Liver (tissue), 9 donors: ENCODE results near the gene CAMK1G. TPM values are rescaled to one million over a fixed set of nuclear protein-coding genes. Genes with fewer than 3 reads are reported as not detected.

Source experiments
- DNase-seq: peaks from one replicate; pipeline ENCODE4 v3.0.0-alpha.2; 2017; ENCODE audit warnings: low spot score
- H3K27ac ChIP-seq, 2 donors: one replicate each; pipeline ENCODE4 v1.7.0; 2013; ENCODE audit warnings: inconsistent platforms in 2 of 2, low read length in 2 of 2, control low read depth in 1 of 2, low read depth in 1 of 2, mild to moderate bottlenecking in 1 of 2
- H3K27me3 ChIP-seq, 4 donors: one replicate each; pipeline versions ENCODE4 v1.6.1 to v1.7.0; 2013; ENCODE audit warnings: low read length in 3 of 4, inconsistent platforms in 1 of 4, mild to moderate bottlenecking in 1 of 4, moderate library complexity in 1 of 4; ENCODE audit not compliant: control insufficient read depth in 4 of 4, insufficient read depth in 4 of 4
- H3K36me3 ChIP-seq, 4 donors: one replicate each; pipeline versions ENCODE4 v1.6.1 to v1.7.0; 2013; ENCODE audit warnings: low read length in 3 of 4, mild to moderate bottlenecking in 3 of 4, low read depth in 1 of 4, moderate library complexity in 1 of 4; ENCODE audit not compliant: control insufficient read depth in 4 of 4, insufficient read depth in 3 of 4
- H3K4me1 ChIP-seq, 4 donors: one replicate each; pipeline versions ENCODE4 v1.6.1 to v1.7.0; 2013; ENCODE audit warnings: low read length in 3 of 4, mild to moderate bottlenecking in 3 of 4, moderate library complexity in 1 of 4; ENCODE audit not compliant: control insufficient read depth in 4 of 4, insufficient read depth in 4 of 4
- H3K4me3 ChIP-seq, 3 donors: one replicate each; pipeline versions ENCODE4 v1.6.1 to v1.7.0; 2013; ENCODE audit warnings: low read length in 3 of 3, control low read depth in 1 of 3, low read depth in 1 of 3, mild to moderate bottlenecking in 1 of 3
- H3K9ac ChIP-seq, 2 donors: one replicate each; pipeline ENCODE4 v1.7.0; 2013; ENCODE audit warnings: low read length in 2 of 2, mild to moderate bottlenecking in 2 of 2, moderate library complexity in 2 of 2, control low read depth in 1 of 2, low read depth in 1 of 2
- H3K9me3 ChIP-seq, 4 donors: one replicate each; pipeline versions ENCODE4 v1.6.1 to v1.7.0; 2013; ENCODE audit warnings: low read length in 3 of 4; ENCODE audit not compliant: control insufficient read depth in 4 of 4
- ATF3 ChIP-seq: IDR thresholded peaks from 2 replicates; pipeline ENCODE4 v1.6.1; 2016; ENCODE audit warnings: antibody characterized with exemption
- EGR1 ChIP-seq, 2 donors: IDR thresholded peaks; 2 replicates each; pipeline ENCODE4 v1.6.1; 2016 to 2018; ENCODE audit warnings: antibody characterized with exemption in 2 of 2, low read depth in 2 of 2
- FOXA1 ChIP-seq: IDR thresholded peaks from 2 replicates; pipeline ENCODE4 v1.6.1; 2016; ENCODE audit warnings: antibody characterized with exemption
- FOXA2 ChIP-seq: IDR thresholded peaks from 2 replicates; pipeline ENCODE4 v1.6.1; 2016; ENCODE audit warnings: antibody characterized with exemption
- GABPA ChIP-seq, 2 donors: IDR thresholded peaks in 1 of 2; conservative IDR thresholded peaks in 1 of 2; 2 replicates each; pipeline ENCODE4 v1.6.1; 2016; ENCODE audit warnings: antibody characterized with exemption in 2 of 2, mild to moderate bottlenecking in 1 of 2, moderate library complexity in 1 of 2
- HNF4A ChIP-seq, 2 donors: conservative IDR thresholded peaks; 2 replicates each; pipeline ENCODE4 v1.6.1; 2016; ENCODE audit warnings: antibody characterized with exemption in 2 of 2, mild to moderate bottlenecking in 2 of 2
- HNF4G ChIP-seq: IDR thresholded peaks from 2 replicates; pipeline ENCODE4 v1.6.1; 2016; ENCODE audit warnings: antibody characterized with exemption
- JUND ChIP-seq, 2 donors: IDR thresholded peaks; 2 replicates each; pipeline ENCODE4 v1.6.1; 2016; ENCODE audit warnings: antibody characterized with exemption in 2 of 2
- MAX ChIP-seq: IDR thresholded peaks from 2 replicates; pipeline ENCODE4 v1.6.1; 2016; ENCODE audit warnings: antibody characterized with exemption
- NR2F2 ChIP-seq: IDR thresholded peaks from 2 replicates; pipeline ENCODE4 v1.6.1; 2016; ENCODE audit warnings: antibody characterized with exemption
- RAD21 ChIP-seq, 2 donors: IDR thresholded peaks; 2 replicates each; pipeline ENCODE4 v1.6.1; 2016; ENCODE audit warnings: antibody characterized with exemption in 2 of 2, mild to moderate bottlenecking in 2 of 2
- RXRA ChIP-seq, 2 donors: IDR thresholded peaks; 2 replicates each; pipeline ENCODE4 v1.6.1; 2017 to 2018; ENCODE audit warnings: antibody characterized with exemption in 2 of 2, mild to moderate bottlenecking in 1 of 2
- SP1 ChIP-seq: IDR thresholded peaks from 2 replicates; pipeline ENCODE4 v1.6.1; 2018; ENCODE audit warnings: antibody characterized with exemption, mild to moderate bottlenecking
- TAF1 ChIP-seq: conservative IDR thresholded peaks from 2 replicates; pipeline ENCODE4 v1.6.1; 2016; ENCODE audit warnings: antibody characterized with exemption, mild to moderate bottlenecking
- YY1 ChIP-seq: IDR thresholded peaks from 2 replicates; pipeline ENCODE4 v1.6.1; 2016; ENCODE audit warnings: antibody characterized with exemption, mild to moderate bottlenecking
- polyA plus RNA-seq, 2 donors: library from polyadenylated mRNA; stranded (reverse) in 1 of 2; unstranded in 1 of 2; fragments of 200-250 nt in 1 of 2; fragments of >200 nt in 1 of 2; fragmentation: Nextera tagmentation in 1 of 2; extraction: Ambion mirVana in 1 of 2; gene quantifications; one replicate each; pipeline versions ENCODE4 v1.2.1 to v1.2.3, GENCODE V29; 2013 to 2015
- total RNA-seq, 2 donors: library from RNA; depleted of rRNA; stranded (reverse); fragments of >200 nt; gene quantifications; one replicate each; pipeline ENCODE4 v1.2.3, GENCODE V29; 2014
- TF ChIP-seq, protein P1 (sequence below): IDR thresholded peaks from 2 replicates; pipeline ENCODE4 v1.6.1; 2016; ENCODE audit warnings: antibody characterized with exemption, mild to moderate bottlenecking
- TF ChIP-seq, protein P2 (sequence below): IDR thresholded peaks from 2 replicates; pipeline ENCODE4 v1.6.1; 2016; ENCODE audit warnings: antibody characterized with exemption
- TF ChIP-seq, protein P3 (sequence below): fragments of 150-350 bp; IDR thresholded peaks from 2 replicates; pipeline ENCODE4 v1.5.1; 2017; ENCODE audit warnings: improper control_type of control experiment, low read depth, low read length; ENCODE audit not compliant: missing input control
- donor health status: healthy.
- donor health status: healthy.
- donor health status: healthy.
- donor health status: healthy.
- donor health status: healthy.

CAMK1G gene
- total and polyA plus RNA-seq, 4 donors, result 0.03 to 0.25 (median 0.14) TPM; not detected in 1

DNA sequence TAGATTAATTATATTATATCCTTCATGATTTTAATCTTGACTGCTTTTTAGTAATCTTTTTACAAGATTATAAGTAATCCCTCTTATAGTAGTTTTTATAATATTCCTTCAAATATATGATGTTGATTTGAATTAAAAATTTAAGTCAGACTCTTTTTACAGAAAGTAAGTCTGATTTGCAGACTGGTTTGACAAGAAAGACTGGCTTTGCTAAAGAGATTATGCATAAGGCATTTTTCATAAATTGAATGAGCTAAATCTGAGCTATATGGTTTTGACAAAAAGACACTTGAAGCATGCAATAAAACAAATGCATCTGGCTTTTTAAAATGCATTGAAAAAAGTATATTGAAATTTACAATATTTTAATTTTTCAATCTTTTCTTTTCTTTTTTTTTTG is 26.3 kb upstream of the CAMK1G start:
- TF ChIP-seq MAX (no peak), RXRA (IDR thresholded peaks at IDR 0.05) (no peak), HNF4A (conservative IDR thresholded peaks at IDR 0.05) (no peak), HNF4G (no peak), EGR1 (IDR thresholded peaks at IDR 0.05; ENCODE audit: low read depth in 2 of 2) (no peak), TAF1 (no peak), RAD21 (IDR thresholded peaks at IDR 0.05) (no peak), YY1 (no peak), FOXA2 (no peak), FOXA1 (no peak), NR2F2 (no peak), SP1 (no peak), JUND (IDR thresholded peaks at IDR 0.05) (no peak), GABPA (IDR thresholded peaks at IDR 0.05 in 1 of 2, conservative IDR thresholded peaks at IDR 0.05 in 1 of 2) (no peak), ATF3 (no peak)
- TF ChIP-seq, protein P1, sequence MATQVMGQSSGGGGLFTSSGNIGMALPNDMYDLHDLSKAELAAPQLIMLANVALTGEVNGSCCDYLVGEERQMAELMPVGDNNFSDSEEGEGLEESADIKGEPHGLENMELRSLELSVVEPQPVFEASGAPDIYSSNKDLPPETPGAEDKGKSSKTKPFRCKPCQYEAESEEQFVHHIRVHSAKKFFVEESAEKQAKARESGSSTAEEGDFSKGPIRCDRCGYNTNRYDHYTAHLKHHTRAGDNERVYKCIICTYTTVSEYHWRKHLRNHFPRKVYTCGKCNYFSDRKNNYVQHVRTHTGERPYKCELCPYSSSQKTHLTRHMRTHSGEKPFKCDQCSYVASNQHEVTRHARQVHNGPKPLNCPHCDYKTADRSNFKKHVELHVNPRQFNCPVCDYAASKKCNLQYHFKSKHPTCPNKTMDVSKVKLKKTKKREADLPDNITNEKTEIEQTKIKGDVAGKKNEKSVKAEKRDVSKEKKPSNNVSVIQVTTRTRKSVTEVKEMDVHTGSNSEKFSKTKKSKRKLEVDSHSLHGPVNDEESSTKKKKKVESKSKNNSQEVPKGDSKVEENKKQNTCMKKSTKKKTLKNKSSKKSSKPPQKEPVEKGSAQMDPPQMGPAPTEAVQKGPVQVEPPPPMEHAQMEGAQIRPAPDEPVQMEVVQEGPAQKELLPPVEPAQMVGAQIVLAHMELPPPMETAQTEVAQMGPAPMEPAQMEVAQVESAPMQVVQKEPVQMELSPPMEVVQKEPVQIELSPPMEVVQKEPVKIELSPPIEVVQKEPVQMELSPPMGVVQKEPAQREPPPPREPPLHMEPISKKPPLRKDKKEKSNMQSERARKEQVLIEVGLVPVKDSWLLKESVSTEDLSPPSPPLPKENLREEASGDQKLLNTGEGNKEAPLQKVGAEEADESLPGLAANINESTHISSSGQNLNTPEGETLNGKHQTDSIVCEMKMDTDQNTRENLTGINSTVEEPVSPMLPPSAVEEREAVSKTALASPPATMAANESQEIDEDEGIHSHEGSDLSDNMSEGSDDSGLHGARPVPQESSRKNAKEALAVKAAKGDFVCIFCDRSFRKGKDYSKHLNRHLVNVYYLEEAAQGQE, result no peak
- TF ChIP-seq, protein P2, sequence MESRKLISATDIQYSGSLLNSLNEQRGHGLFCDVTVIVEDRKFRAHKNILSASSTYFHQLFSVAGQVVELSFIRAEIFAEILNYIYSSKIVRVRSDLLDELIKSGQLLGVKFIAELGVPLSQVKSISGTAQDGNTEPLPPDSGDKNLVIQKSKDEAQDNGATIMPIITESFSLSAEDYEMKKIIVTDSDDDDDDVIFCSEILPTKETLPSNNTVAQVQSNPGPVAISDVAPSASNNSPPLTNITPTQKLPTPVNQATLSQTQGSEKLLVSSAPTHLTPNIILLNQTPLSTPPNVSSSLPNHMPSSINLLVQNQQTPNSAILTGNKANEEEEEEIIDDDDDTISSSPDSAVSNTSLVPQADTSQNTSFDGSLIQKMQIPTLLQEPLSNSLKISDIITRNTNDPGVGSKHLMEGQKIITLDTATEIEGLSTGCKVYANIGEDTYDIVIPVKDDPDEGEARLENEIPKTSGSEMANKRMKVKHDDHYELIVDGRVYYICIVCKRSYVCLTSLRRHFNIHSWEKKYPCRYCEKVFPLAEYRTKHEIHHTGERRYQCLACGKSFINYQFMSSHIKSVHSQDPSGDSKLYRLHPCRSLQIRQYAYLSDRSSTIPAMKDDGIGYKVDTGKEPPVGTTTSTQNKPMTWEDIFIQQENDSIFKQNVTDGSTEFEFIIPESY, result no peak
- TF ChIP-seq, protein P3, sequence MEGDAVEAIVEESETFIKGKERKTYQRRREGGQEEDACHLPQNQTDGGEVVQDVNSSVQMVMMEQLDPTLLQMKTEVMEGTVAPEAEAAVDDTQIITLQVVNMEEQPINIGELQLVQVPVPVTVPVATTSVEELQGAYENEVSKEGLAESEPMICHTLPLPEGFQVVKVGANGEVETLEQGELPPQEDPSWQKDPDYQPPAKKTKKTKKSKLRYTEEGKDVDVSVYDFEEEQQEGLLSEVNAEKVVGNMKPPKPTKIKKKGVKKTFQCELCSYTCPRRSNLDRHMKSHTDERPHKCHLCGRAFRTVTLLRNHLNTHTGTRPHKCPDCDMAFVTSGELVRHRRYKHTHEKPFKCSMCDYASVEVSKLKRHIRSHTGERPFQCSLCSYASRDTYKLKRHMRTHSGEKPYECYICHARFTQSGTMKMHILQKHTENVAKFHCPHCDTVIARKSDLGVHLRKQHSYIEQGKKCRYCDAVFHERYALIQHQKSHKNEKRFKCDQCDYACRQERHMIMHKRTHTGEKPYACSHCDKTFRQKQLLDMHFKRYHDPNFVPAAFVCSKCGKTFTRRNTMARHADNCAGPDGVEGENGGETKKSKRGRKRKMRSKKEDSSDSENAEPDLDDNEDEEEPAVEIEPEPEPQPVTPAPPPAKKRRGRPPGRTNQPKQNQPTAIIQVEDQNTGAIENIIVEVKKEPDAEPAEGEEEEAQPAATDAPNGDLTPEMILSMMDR, result no peak
- Histone ChIP-seq H3K27ac (no peak overlapping the region), H3K9ac (no peak overlapping the region), H3K36me3 (no peaks in the 10 kb centered on the region), H3K4me3 (no peak overlapping the region), H3K4me1 (no peaks in the 10 kb centered on the region), H3K9me3 (no peaks in the 10 kb centered on the region), H3K27me3 (no peaks in the 10 kb centered on the region)
- DNase-seq, result no peak
